Left renal cortex interstitium (tissue), 4 donors: Measurements from ENCODE around the gene OR2T1. TPM values are rescaled to one million over a fixed set of nuclear protein-coding genes. Genes with fewer than 3 reads are reported as not detected.
"Not testable (repeated sequence)": the region's sequence is repeated elsewhere in the genome, so short reads cannot be mapped to it uniquely, and the experiment has no call there.

Experiments
- DNase-seq, 4 donors: peaks; one replicate each; pipeline ENCODE4 v3.0.0-alpha.2; 2013; ENCODE audit warnings: low read depth in 4 of 4, low spot score in 2 of 4, missing footprints in 1 of 4
- polyA plus RNA-seq, 4 donors: library from polyadenylated mRNA; unstranded; fragments of 120-200 nt; gene quantifications; one replicate each; pipeline ENCODE4 v1.2.1, GENCODE V29; 2013; ENCODE audit not compliant: insufficient read length in 4 of 4

Gene OR2T1
- polyA plus RNA-seq, 4 donors, result not detected

DNA sequence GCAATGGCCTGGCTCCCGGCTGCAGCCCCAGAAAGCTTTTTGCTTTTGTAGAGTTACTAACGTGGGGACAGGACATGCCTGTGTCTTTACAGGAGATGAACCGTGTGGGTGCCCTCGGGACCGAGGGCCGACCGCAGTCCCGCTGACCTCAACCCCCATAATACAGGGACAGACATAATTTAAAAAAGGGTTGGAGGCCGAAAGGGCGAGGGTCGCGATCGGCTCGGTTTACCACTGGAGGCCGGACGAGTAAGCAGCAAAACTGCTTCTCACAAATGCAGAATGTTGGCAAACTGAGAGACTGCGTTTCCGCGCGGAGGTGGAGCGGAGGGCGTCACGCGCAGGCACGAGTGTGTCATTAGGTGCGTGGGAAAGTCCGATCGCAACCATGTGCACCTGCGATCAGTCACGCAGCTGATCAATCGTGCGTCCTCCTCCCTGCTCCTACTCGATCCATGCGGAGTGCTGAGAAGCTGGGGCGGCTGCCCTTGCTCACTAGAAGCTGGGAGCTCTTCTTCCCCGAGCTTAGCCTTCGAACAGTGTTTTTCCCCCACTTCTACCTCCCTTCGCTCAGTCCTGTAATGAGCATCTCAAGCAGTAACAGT, 31.1 kb downstream of the OR2T1 start:
- not testable (repeated sequence) for DNase-seq

DNA sequence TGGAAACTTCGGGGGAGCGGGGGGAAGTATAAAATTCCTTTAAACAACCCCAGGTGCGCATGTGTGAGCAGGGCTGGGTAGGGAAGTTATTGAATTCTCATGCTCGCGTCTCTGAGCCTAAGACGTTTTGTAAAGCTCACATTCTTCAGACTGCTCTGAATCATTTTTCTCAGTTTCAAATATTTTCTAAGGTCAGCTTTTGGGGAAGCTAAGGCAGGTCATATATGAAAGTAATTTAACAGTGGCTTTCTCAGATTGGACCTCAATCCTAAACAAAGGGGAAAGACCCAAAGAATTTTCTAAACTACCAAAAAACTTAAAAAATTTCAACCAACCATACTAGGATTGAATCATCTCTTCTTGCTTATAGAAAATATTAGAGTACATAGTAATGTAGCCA, 32.1 kb downstream of the OR2T1 start:
- DNase-seq, result not testable (repeated sequence)

DNA sequence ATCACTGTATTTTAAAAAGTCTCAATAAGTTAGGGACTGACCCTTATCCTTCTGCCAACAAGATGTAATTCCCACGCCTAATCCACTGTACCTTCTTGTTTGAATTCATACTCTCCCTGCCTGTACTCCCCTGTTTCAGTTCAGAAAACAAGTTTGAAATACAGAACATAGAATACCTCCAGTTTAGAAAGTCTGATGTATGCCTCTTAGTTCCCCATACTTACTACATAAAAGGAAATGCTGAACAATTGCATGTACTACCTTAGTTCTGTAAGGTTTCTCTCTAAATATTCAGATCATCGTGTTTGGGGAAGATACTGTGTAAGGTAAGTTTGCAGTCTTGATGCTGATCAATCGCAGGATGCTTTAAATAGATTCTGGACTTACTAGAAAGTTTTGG, 33.5 kb downstream of the OR2T1 start:
- not testable (repeated sequence) for DNase-seq

DNA sequence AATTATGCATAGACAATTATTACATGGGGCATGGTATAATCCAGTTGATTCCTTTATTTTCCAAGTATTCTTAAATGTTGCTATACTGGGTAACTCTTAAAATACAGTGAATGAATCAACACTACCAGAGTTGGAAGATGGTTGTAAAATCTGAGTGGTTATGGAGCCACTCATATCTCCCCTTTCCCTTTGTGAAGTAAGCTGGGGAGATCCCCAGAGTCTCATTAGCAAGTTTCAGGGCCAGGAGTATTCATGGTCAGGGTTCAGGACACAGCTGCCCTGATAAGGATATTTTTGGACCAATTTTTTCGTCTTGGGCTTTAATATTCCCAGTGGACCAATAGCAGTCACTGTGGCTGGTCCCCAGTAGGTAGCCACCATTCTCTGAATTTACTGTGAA, 35.8 kb downstream of the OR2T1 start:
- not testable (repeated sequence) for DNase-seq

DNA sequence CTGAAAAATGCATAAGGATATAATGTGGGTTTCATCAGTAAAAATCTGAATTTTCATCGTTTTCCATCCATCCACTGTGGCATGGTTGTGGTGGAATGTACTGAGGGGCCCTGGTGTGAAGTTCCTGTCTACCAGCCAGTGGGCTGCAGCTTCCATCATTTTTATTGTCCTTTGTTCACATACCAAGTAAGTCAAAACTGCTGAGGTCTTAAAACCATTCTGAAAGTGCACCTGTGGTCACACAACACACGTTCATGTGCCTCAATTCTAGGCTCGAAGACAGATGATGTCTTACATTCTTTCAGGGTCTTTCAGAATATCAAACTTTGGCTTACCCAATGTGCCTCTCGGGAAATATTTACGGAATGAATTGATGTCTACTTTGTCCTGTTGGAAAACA, 36.4 kb downstream of the OR2T1 start:
- DNase-seq, result not testable (repeated sequence)

DNA sequence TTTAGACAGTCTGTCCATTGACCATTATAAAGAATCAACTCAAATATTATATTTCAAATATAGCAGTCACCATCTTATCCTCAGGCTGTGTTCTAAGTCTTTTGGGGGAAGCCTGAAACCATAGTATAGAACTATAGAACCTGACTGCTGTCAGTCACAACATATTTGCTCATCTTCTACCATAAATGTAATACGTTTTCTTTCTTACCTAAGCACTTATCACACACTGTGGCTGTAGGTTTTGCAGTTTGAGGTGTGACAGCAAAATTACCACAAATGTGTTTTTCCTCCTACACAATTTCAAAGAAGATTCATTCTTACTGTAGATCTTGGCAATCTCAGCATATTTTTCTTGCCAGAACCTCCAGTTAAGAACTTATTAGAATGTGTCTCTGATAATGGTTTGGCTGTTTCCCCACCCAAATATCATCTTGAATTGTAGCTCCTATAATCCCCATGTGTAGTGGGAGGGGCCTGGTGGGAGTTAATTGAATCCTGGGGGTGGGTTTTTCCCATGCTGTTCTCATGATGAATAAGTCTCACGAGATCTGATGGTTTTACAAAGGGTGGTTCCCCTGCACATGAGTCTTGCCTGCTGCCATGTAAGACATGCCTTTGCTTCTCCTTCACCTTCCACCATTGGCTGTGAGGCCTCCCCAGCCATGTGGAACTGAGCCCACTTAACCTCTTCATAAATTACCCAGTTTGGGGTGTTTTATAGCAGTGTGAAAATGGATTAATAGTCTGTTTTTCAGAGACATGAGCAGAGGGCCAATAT, 39.8 kb downstream of the OR2T1 start:
- DNase-seq, result not testable (repeated sequence)

DNA sequence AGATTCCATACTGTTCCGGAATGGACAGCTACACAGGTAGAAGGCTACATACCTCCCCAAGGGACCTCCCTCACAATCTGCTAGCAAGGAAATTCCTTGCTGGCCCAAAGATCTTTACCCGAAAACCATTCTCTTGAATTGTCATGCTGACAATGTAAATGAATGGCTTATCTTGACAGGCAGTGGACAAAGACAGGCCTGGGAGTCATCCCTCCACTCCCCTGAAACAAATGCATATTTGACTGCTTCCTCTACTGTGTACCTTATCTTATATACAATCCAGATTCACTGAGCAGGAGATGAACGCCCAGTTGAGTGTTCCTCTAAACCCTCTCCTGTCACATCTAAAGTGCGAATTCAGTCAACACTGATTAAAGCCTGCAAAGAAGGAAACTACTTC, 41.8 kb downstream of the OR2T1 start:
- not testable (repeated sequence) for DNase-seq

DNA sequence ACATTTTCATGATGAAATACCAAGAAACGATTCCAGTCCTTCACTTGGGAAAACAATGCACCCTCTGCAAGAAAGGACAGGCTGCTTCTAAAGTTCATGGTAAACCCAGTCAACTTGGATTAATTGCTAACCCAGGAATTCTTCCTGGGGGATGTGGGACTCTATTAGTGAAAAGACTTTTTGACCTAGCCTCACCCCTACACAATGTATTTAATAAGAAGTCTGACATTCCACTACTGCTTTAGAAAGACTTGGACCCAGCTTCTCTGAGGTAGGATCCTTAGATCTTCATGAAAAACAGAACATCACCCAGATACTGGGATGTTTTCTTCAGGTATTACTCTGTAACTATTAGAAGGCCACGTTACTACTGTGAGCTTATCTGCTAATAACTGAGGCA, 42.6 kb downstream of the OR2T1 start, which contains the start of gene OR2T2:
Gene OR2T2, plus strand, starts transcription at position 239 of the 400 bp plus-strand sequence. CDS start 7,161 bp downstream, outside the sequence.
- DNase-seq, result not testable (repeated sequence)

DNA sequence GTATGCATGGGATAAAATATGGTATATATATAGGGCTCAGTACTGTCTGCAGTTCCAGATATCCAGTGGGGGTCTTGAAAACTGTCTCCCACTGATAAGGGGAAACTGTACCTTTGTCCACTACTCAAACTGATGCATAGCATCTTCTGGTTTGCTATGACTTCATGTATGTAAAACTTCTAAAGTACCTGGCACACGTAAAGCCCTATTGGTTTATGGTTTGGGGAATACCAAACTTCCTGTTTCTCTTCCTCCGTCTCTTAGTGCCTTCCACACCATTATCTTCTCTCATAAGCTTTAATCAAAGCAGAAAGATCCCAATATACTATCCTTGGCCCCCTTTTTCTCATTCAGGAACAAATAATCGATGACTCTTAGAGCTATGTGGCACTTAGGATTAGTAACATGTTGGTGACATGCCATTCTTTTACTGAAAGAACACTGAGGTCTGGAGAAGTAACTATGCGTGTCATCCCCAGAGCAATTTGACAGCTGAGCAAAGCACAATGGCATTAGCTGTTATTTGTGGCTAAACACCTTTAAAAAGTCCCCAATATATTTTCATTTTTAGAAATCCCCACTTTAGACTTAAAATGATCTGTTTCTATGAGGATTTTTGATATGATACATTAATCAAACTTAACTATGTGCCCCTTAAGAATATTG, 45.7 kb downstream of the OR2T1 start:
- not testable (repeated sequence) for DNase-seq

DNA sequence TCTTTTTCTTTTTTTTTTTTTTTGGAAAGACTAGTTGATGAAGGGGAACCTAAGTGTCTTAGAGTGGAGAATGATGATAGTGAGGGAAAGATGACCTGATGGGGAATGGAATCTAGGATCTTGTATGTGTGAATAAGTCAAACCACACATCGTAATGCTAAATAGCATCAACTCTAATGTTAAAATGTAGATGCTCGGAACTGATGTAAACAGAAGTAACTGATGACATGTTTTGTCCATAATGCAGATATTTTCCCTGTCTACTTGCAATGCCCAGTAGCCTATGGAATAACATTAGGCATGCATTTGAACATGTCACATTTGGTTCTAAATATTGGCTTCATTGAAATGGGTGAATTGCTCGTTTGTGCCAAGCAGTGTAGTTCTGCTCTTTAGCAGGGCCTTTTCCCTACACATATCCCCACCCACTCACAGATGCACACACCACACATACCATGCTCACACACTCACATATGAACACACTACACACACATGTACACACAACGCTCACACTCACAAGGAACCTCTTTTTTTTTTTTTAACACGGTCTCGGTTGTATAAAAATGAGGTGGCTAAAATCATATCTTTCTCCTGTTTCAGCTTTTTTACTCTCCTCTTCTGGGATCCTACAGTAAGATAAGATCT, 47.1 kb downstream of the OR2T1 start:
- DNase-seq, result not testable (repeated sequence)

DNA sequence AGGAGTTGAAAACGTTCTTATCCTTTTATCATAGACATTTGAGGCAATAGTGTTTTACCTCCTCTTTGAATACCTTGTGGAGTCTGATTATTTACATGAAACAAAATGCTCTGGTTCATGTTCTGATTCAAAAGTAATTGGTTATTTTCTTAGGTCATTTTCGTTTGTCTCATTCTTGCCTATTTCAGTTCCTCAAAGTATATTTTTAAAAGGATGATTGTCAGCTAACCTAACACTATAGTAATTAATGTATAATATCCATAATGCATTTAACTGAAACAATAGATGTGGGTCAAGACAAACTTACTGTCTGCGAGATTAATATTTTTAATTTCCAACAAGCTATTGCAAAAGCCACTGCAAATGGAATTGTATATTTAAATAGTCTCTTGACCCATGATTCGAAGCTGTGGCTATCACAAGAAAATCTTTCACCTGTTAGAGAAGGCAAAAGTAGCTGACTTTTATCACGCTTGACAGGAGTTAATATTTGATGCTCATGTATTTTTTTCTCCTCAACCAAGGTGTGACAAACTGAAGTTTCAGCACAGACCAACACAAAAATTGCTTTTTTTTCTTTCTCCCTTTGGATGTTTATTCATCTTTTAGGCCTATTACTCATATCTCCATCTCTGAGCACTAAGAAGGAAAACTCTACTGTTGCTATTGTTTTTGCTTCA, 47.8 kb downstream of the OR2T1 start:
- not testable (repeated sequence) for DNase-seq

DNA sequence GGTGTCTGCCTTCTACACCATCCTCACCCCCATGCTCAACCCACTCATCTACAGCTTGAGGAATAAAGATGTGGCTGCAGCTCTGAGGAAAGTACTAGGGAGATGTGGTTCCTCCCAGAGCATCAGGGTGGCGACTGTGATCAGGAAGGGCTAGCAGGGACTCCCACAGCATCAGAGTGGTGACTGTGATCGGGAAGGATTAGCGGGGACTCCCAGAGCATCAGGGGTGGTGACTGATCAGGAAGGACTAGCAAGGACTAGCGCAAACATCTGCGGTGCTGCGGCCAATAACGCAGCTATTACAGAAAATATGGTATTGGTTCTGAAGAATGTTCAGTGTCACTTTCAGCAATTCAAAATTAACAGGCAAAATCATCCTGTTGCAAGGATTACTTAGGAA, 50.8 kb downstream of the OR2T1 start:
- not testable (repeated sequence) for DNase-seq

DNA sequence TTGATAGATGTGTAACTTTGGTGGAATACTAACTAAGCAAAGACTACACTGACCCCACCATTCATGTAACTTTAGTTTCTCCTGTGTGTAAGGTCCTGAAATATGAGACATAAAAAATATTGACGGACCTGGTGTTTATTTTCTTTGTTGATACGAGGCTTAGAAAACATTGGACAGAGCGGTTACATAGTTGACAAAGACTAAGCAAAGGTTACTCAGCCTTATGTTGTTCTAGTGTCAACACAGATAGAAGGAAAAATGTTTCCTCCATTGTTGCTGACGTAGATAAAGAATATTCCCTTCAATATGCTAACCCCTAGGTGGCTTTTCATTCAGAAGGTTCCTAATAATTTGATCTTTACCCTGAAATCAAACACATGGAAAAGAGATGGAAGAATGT, 52.2 kb downstream of the OR2T1 start:
- not testable (repeated sequence) for DNase-seq

DNA sequence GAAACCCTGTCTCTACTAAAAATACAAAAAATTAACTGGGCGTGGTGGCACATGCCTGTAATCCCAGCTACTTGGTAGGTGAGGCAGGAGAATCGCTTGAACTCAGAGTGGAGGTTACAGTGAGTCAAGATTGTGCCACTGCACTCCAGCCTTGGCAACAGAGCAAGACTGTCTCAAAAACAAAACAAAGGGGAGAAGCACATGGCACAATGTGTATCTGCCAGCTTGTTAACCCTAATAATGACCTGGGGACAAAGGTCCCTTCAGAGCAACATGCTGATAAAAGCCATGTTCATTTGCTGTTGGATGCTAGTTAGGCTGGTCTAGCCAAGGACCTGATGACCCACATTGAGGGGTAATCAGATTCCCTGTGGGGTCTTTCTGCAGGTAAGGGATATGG, 53.8 kb downstream of the OR2T1 start:
- DNase-seq, result not testable (repeated sequence)

Other genes with a start within 250 kb of the OR2T1 start
- not detected for gene OR2M2, start 228.2 kb upstream of the OR2T1 start, polyA plus RNA-seq
- under 1 TPM in 3 of 4 donors, not detected in 1; 0.02 to 0.08 (median 0.03) TPM for gene OR2M3, start 205.8 kb upstream of the OR2T1 start, polyA plus RNA-seq
- gene OR2M4, start 171.6 kb upstream of the OR2T1 start, polyA plus RNA-seq, result under 1 TPM in 3 of 4 donors, not detected in 1; 0.04 to 0.12 (median 0.05) TPM
- gene OR2T33, start 125.1 kb upstream of the OR2T1 start, polyA plus RNA-seq, result not detected
- under 1 TPM in 2 of 4 donors, not detected in 2; 0.04 to 0.13 TPM for gene OR2T12, start 99.6 kb upstream of the OR2T1 start, polyA plus RNA-seq
- not detected for gene OR2M7, start 78.5 kb upstream of the OR2T1 start, polyA plus RNA-seq
- not detected for gene OR14C36, start 54.3 kb upstream of the OR2T1 start, polyA plus RNA-seq
- gene OR2T4, start 41.4 kb upstream of the OR2T1 start, polyA plus RNA-seq, result not detected
- gene OR2T6, start 27.3 kb upstream of the OR2T1 start, polyA plus RNA-seq, result under 1 TPM in 2 of 4 donors, not detected in 2; 0.08 to 0.21 TPM
- not detected for gene OR2T2, start 42.6 kb downstream of the OR2T1 start, polyA plus RNA-seq
- not detected for gene OR2T3, start 70.3 kb downstream of the OR2T1 start, polyA plus RNA-seq
- gene OR2T5, start 85.5 kb downstream of the OR2T1 start, polyA plus RNA-seq, result not detected
- gene OR2G6, start 105.0 kb downstream of the OR2T1 start, polyA plus RNA-seq, result under 1 TPM in 2 of 4 donors, not detected in 2; 0.04 to 0.08 TPM
- gene OR2T29, start 159.7 kb downstream of the OR2T1 start, polyA plus RNA-seq, result under 1 TPM in 1 of 4 donors, not detected in 3; 0.06 TPM
- not detected for gene OR2T34, start 171.7 kb downstream of the OR2T1 start, polyA plus RNA-seq
- gene OR2T10, start 194.7 kb downstream of the OR2T1 start, polyA plus RNA-seq, result under 1 TPM; 0.08 to 0.28 (median 0.11) TPM
- gene OR2T11, start 232.0 kb downstream of the OR2T1 start, polyA plus RNA-seq, result under 1 TPM in 1 of 4 donors, not detected in 3; 0.03 TPM
- gene OR2T35, start 242.2 kb downstream of the OR2T1 start, polyA plus RNA-seq, result not detected